Sciatic nerve (tissue), 2 donors: ENCODE data around the gene EIF3A. TPM values are rescaled to one million over a fixed set of nuclear protein-coding genes. Genes with fewer than 3 reads are reported as not detected.
"Not testable (repeated sequence)": the region's sequence is repeated elsewhere in the genome, so short reads cannot be mapped to it uniquely, and the experiment has no call there.

Experiments
- ATAC-seq: fragments of 200-7000 bp; cut with Tn5 transposase; one replicate; pipeline ENCODE4 v1.9.1; 2020; ENCODE audit warnings: mild to moderate bottlenecking, moderate library complexity
- DNase-seq: peaks from one replicate; pipeline ENCODE4 v3.0.0-alpha.2; 2020; ENCODE audit warnings: low spot score
- intact Hi-C: fragments of 100-400 bp; cut with DNase I; formaldehyde crosslinking; loops from one replicate; pipeline ENCODE4 v1.14.2; 2022
- total RNA-seq: library from RNA; stranded (reverse); fragmentation: NEBNext Ultra II Directional; extraction: Animal tissue kit (Norgen Biotek cat#: 25700); gene quantifications from one replicate; pipeline ENCODE4 v1.2.1, GENCODE V29; 2021
- donor health status: DM: no; HTN: no; CAD: no.
- donor health status: DM: no; HTN: no; CAD: no.

Gene EIF3A
- total RNA-seq, 1 donor from 2014 or later = 96.5 TPM

GRCh38 chr10:119061926-119062325 lies 18.7 kb downstream of the EIF3A start:
- DNase-seq = no peak
- intact Hi-C loops = no loop called here
- no peak for ATAC-seq

DNA sequence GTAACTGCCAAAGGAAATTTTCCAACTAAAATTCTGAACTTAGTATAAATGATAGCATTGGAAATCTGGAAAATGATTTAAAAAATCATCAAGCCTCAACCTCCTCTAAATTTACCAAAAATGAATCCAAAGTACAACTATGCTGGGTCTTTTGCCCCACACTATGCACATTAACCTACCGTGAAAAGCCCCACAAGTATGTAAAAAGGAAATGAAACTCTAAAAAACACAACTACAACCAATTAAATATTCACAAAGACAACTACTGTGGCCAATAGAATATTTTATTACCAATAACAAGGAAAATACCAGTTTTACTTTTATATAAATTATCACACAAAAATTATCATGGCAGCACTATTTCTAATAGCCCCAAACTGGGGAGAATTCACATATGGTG lies 19.3 kb downstream of the EIF3A start:
- ATAC-seq (no peak), DNase-seq (no peak)
- intact Hi-C loops = no loop called here

DNA sequence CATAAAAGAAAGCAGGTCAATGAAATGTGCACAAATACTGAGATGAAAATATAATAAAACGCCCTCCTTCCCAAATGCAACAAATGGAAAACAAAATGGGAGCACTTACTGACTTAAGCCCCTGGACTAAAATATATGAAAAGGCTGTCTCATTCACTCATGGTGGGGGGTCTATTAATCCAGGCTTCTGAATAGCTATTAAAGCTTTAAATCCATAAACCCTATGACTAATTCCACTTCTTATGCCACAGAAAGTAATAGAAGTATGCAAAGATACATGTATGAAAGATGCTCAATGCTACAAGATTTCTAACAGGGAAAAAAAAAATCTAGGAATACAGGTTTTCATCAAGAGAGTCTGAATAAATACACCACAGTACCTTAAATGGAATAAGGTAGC lies 20.5 kb downstream of the EIF3A start:
- DNase-seq (no peak), ATAC-seq (no peak)
- intact Hi-C loops = no loop called here

GRCh38 chr10:119059557-119059956 lies 21.1 kb downstream of the EIF3A start:
- DNase-seq (no peak), ATAC-seq (no peak)
- intact Hi-C loops = no loop called here

GRCh38 chr10:119058010-119058409 lies 22.6 kb downstream of the EIF3A start:
- ATAC-seq = no peak
- intact Hi-C loops = no loop called here
- DNase-seq = no peak

GRCh38 chr10:119055472-119055871 lies 25.1 kb downstream of the EIF3A start:
- ATAC-seq (no peak), DNase-seq (no peak)
- intact Hi-C loops = no loop called here

DNA sequence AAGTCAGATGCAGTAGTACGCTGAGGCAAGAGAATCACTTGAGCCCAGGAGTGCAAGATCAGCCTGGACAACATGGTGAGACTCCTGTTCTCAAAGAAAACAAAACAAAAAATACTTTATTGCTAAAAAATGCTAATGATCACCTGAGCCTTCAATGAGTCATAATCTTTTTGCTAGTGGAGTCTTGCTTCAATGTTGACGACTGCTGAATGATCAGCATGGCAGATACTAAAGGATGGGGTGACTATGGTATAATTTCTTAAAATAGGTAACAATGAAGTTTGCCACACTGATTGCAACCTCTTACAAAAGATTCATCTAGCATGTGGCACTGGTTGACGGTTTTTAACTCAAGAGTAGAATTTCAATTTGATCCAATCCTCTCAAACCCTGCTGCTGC lies 28.8 kb downstream of the EIF3A start:
- intact Hi-C loops = no loop called here
- DNase-seq (no peak), ATAC-seq (no peak)

DNA sequence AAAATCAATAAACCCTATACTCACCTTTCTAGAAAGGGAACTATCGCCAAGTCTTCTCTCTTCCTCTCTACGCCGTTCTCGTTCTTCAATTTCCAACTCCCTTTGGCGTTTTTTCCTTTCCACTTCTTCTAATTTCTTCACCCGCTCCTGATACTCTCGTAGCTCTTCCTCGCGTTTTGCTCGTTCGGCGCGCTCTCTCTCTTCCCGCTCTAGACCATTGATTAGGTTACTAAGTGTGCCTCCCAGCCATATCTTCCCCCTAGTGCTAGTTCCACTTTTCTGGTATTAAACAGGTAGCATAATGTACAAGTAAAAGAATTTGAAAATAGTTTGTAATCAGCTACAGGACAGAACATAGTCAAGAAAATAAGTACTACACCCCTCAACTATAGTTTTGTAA lies 30.8 kb downstream of the EIF3A start:
- intact Hi-C loops = no loop called here
- DNase-seq (no peak), ATAC-seq (no peak)

DNA sequence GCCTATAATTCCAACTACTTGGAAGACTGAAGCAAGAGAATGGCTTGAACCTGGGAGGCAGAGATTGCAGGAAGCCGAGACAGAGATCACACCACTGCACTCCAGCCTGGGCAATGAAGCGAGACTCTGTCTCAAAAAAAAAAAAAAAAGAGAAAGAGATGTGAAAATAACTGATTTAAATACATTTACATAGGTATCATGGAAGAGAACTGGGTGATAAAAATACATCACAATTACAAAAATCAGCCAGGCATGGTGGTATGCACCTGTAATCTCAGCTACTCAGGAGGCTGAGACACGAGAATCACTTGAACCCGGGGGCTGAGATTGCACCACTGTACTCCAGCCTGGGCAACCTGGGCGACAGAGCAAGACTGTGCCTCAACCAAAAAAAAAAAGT lies 31.3 kb downstream of the EIF3A start:
- intact Hi-C loops = no loop called here
- DNase-seq (no peak), ATAC-seq (no peak)

GRCh38 chr10:119045561-119045960 lies 35.1 kb downstream of the EIF3A start:
- intact Hi-C loops = no loop called here
- ATAC-seq = no peak
- no peak for DNase-seq

DNA sequence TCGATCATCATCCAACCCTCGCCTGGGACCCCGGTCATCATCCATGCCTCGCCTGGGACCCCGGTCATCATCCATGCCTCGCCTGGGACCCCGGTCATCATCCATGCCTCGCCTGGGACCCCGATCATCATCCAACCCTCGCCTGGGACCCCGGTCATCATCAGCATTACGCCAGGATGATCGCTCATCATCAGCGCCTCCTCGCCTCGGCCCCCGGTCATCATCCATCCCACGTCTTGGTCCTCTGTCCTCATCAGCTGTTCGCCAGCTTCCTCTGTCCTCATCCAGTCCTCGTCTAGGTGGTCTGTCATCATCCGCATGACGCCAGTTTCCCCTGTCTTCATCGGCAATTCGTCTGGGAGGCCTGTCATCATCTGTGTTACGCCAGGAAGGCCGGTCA lies 38.4 kb downstream of the EIF3A start:
- DNase-seq = no peak
- intact Hi-C loops = no loop called here
- ATAC-seq = no peak

DNA sequence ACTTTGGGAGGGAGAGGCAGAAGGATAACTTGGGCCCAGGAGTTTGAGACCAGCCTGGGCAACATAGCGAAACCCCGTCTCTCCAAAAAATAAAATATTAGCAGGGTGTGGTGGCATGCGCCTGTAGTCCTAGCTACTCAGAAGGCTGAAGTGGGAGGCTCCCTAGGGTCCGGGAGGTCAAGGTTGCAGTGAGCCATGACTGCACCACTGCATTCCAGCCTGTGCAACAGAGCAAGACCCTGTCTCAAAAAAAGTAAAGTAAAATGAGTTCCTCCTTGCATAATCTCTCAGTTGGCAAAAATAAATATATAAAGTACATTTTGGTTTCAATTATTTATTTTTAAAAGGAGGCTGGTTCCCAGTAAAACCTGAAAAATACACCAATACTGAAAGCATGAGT lies 39.3 kb downstream of the EIF3A start:
- DNase-seq = no peak
- ATAC-seq = no peak
- intact Hi-C loops = no loop called here

DNA sequence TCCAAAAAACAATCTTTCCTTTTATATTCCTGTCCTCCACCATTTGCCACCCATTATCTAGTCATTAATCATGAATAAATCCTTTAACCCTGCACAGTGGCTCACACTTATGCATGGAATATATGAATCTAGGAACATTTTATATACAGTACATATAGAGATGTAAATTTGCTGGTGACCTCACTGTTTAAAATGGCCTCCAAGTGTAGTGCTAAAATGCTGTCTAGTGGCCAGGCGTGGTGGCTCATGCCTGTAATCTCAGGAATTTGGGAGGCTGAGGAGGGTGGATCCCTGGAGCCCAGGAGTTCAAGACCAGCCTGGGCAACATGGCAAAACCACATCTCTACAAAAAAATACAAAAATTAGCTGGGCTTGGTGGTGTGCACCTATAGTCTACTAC lies 41.5 kb downstream of the EIF3A start:
- intact Hi-C loops = no loop called here
- ATAC-seq (no peak), DNase-seq (no peak)

GRCh38 chr10:119031496-119032059 lies 49.0 kb downstream of the EIF3A start:
- ATAC-seq (no peak), DNase-seq (no peak)
- intact Hi-C loops = no loop called here

DNA sequence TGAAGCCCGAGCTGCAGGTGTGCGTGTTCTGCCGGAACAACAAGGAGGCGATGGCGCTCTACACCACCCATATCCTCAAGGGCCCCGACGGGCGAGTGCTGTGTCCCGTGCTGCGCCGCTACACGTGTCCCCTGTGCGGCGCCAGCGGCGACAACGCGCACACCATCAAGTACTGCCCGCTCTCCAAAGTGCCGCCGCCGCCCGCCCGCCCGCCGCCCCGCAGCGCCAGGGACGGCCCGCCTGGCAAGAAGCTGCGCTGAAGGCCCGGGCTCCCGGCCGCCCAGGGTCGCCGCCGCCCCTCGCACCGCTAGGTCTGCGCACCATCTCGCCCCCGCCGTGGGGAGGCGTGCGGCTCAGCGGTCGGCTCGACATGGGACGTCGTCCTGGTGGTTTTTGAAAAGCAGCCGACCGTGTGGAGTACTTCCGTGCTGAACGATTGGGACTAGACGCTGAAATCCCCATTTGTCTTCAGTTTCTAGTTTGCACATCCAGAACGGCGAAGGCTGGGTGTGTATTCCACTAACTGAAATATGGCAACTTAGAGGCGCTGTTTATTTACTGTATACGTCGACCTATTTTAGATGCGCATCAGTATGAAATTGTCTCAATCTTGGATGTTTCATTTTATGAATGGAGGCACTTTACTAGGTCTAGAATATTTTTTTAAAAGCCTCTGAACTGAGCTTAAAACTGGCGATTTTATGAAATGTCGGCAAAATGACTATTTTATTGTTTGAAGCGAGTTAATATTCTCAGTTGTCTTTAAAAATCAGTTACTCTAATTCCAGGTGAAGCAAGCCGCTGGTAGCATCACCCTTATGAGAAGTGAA lies 50.0 kb downstream of the EIF3A start:
- intact Hi-C loops = no loop called here
- no peak for DNase-seq
- ATAC-seq = no peak

GRCh38 chr10:119029613-119030420 lies 50.8 kb downstream of the EIF3A start, which contains the start of gene NANOS1:
Gene NANOS1 (plus strand): TSS chr10:119029714. CDS start chr10:119029802, 88 bp downstream.
- intact Hi-C loops = no loop called here
- no peak for DNase-seq
- no peak for ATAC-seq

DNA sequence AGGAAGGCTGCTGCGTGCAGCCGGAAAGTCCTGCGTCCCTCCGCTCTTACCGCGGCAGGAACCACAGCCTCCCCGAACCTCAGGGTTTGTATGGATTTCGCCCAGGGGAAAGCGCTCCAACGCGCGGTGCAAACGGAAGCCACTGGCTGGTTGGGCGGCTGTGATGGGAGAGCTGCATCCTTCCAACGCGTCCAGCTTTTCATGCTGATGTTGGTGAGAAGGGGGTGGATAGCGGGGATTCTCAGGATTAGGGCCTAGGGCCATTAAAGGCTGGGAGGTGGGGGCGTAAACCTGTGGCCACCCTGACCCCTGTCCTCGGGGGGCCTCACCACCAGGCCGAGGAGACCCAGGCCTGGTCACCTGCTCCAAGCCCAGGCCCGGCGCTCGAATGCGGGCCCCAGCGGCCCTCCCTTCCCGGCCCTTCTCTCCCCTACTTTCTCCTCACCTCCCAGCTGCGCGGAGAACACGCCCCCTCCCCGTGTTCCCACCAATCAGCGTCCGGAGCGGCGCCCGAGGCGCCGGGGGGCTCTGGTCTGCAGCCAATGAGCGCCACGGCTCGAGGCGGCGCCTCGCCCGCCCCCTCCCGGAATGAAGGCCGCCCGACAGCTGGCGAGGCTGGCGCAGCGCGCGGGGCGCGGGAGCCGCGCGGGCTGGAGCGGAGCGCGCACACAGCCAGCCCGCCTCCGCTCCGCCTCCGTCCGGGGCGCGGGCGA lies 51.6 kb downstream of the EIF3A start:
- intact Hi-C loops = no loop called here
- DNase-seq = peak; percentile 94
- ATAC-seq = peak; percentile 93

DNA sequence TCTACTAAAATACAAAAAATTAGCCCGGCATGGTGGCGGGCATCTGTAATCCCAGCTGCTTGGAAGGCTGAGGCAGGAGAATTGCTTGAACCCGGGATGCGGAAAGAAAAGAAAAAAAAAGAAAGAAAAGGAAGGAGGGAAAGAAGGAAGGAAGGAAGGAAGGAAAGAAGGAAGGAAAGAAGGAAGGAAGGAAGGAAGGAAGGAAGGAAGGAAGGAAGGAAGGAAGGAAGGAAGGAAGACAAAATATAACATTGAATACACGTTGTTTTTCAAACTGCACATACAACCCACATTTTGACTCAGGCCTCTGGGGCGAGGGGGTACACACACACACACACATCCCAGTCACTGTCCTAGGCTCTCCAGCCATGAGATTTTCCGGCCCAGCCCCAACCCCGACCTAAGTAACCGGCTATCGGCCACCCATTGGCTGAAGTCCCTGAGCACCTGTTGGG lies 52.1 kb downstream of the EIF3A start:
- DNase-seq, intact Hi-C loops, ATAC-seq: not testable (repeated sequence)
